HEK293T (cell line): ENCODE measurements around the gene HCN1.

Source experiments
- BHLHE40 ChIP-seq: fragments of 450-650 bp; IDR thresholded peaks from 2 replicates; pipeline ENCODE4 v1.6.1; 2016; ENCODE audit warnings: mild to moderate bottlenecking, moderate library complexity, borderline replicate concordance
- ELF4 ChIP-seq: fragments of 450-650 bp; IDR thresholded peaks from 2 replicates; pipeline ENCODE4 v1.6.1; 2017; ENCODE audit warnings: antibody characterized with exemption
- FOXA1 ChIP-seq: fragments of 450-650 bp; IDR thresholded peaks from 2 replicates; pipeline ENCODE4 v1.6.1; 2016; ENCODE audit warnings: mild to moderate bottlenecking
- FOXK2 ChIP-seq: fragments of 450-650 bp; IDR thresholded peaks from 2 replicates; pipeline ENCODE4 v1.6.1; 2016; ENCODE audit warnings: mild to moderate bottlenecking
- FOXM1 ChIP-seq: fragments of 450-650 bp; IDR thresholded peaks from 2 replicates; pipeline ENCODE4 v1.6.1; 2017; ENCODE audit warnings: mild to moderate bottlenecking, borderline replicate concordance
- HDGF ChIP-seq: fragments of 450-650 bp; IDR thresholded peaks from 2 replicates; pipeline ENCODE4 v1.6.1; 2017; ENCODE audit warnings: antibody characterized with exemption, borderline replicate concordance
- SP1 ChIP-seq: fragments of 450-650 bp; IDR thresholded peaks from 2 replicates; pipeline ENCODE4 v1.6.1; 2017
- SUZ12 ChIP-seq: fragments of 450-650 bp; IDR thresholded peaks from 2 replicates; pipeline ENCODE4 v1.6.1; 2016; ENCODE audit warnings: mild to moderate bottlenecking
- TARDBP ChIP-seq: fragments of 450-650 bp; IDR thresholded peaks from 2 replicates; pipeline ENCODE4 v1.6.1; 2016
- ZNF384 ChIP-seq: fragments of 450-650 bp; IDR thresholded peaks from 2 replicates; pipeline ENCODE4 v1.6.1; 2016
- TF ChIP-seq, protein P1 (sequence below): fragments of 450-650 bp; IDR thresholded peaks from 2 replicates; pipeline ENCODE4 v1.6.1; 2016

DNA sequence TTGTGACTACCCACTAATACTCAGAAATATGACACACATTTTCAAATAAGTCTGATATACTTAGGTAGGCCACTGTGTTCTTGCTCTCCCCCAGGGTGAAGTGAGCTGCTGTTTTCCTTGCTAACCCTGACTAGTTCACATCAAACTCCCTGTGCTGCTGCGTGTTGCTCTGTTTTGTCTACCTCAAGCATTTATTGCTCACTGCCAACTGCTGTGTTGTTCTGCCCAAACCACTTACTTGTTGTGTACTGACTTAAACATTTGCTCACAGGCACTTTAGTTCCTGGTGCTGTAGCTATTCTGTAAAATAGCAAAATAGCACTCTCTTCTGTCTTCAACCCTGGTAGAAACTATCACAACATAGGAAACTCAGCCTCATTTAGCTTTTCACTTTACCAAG is 255.7 kb downstream of the HCN1 start:
- TF ChIP-seq ELF4 (no peak), FOXA1 (no peak), FOXM1 (no peak), HDGF (no peak), SP1 (no peak), FOXK2 (no peak), TARDBP (no peak), BHLHE40 (no peak), SUZ12 (no peak), ZNF384 (no peak)
- TF ChIP-seq, protein P1, sequence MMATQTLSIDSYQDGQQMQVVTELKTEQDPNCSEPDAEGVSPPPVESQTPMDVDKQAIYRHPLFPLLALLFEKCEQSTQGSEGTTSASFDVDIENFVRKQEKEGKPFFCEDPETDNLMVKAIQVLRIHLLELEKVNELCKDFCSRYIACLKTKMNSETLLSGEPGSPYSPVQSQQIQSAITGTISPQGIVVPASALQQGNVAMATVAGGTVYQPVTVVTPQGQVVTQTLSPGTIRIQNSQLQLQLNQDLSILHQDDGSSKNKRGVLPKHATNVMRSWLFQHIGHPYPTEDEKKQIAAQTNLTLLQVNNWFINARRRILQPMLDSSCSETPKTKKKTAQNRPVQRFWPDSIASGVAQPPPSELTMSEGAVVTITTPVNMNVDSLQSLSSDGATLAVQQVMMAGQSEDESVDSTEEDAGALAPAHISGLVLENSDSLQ = no peak
